Right atrium auricular region (tissue), 2 donors: ENCODE data around the gene ZNF527. TPM values are rescaled to one million over a fixed set of nuclear protein-coding genes. Genes with fewer than 3 reads are reported as not detected.
"Not testable (repeated sequence)": the region's sequence is repeated elsewhere in the genome, so short reads cannot be mapped to it uniquely, and the experiment has no call there.

Source experiments
- DNase-seq: peaks from one replicate; pipeline ENCODE4 v3.0.0-alpha.2; 2019; ENCODE audit warnings: low spot score
- H3K27ac ChIP-seq, 2 donors: fragments of 200-600 bp; sonication (generic); 1 replicate in 1 of 2; 2 replicates in 1 of 2; pipeline ENCODE4 v1.5.1; 2016 to 2019
- H3K27me3 ChIP-seq, 2 donors: fragments of 200-600 bp; sonication (generic); one replicate each; pipeline versions ENCODE4 v1.5.1 to v1.6.0; 2017 to 2019
- H3K36me3 ChIP-seq: fragments of 200-600 bp; sonication (generic); one replicate; pipeline ENCODE4 v1.5.1; 2016
- H3K4me1 ChIP-seq, 2 donors: fragments of 200-600 bp; sonication (generic); one replicate each; pipeline versions ENCODE4 v1.5.1 to v1.6.0; 2017 to 2019
- H3K4me3 ChIP-seq, 2 donors: fragments of 200-600 bp; sonication (generic); 1 replicate in 1 of 2; 2 replicates in 1 of 2; pipeline ENCODE4 v1.5.1; 2017 to 2019; ENCODE audit warnings: mild to moderate bottlenecking in 1 of 2, moderate library complexity in 1 of 2
- H3K9me3 ChIP-seq, 2 donors: fragments of 200-600 bp; sonication (generic); one replicate each; pipeline ENCODE4 v1.5.1; 2019
- CTCF ChIP-seq, 2 donors: fragments of 200-600 bp; sonication (generic); IDR thresholded peaks; one replicate each; pipeline ENCODE4 v1.5.1; 2019; ENCODE audit warnings: antibody characterized with exemption in 2 of 2
- total RNA-seq, 2 donors: library from RNA; depleted of rRNA; stranded (reverse); fragments of >200 nt; gene quantifications; one replicate each; pipeline ENCODE4 v1.1.0, GENCODE V29; 2016

Gene ZNF527
- total RNA-seq, 2 donors from 2014 or later, result 6.9 to 7.3 TPM

- DNase-seq, result no peak
- no peaks in the 10 kb centered on the region for H3K4me1 ChIP-seq
- H3K27ac ChIP-seq, result no peak overlapping the region
- no peak overlapping the region for H3K4me3 ChIP-seq
- no peaks in the 10 kb centered on the region for H3K27me3 ChIP-seq
- TF ChIP-seq CTCF (IDR thresholded peaks at IDR 0.05), result no peak
- H3K9me3 ChIP-seq, result peaks cover 0 to 11% of the 10 kb centered on the region in 2 donors
- H3K36me3 ChIP-seq, result peaks cover 50% of the 10 kb centered on the region
Observed at GRCh38 chr19:37362733-37363132, 8.2 kb upstream of the ZNF527 start.

GRCh38 chr19:37370386-37370879 is 466 bp upstream of the ZNF527 start:
- DNase-seq, result peak; percentile 57

GRCh38 chr19:37389234-37389633 is 18.3 kb downstream of the ZNF527 start:
- TF ChIP-seq CTCF (IDR thresholded peaks at IDR 0.05), result no peak
- H3K36me3 ChIP-seq, result peaks cover 60% of the 10 kb centered on the region

More at GRCh38 chr19:37370386-37370879, 466 bp upstream of the ZNF527 start:
- peaks cover 0 to 11% of the 10 kb centered on the region in 2 donors for H3K4me1 ChIP-seq
- H3K4me3 ChIP-seq, result peak overlapping the region; percentile 63 to 70
- not testable (repeated sequence) for H3K9me3 ChIP-seq, H3K27me3 ChIP-seq
- H3K27ac ChIP-seq, result peak overlapping the region; percentile 90 to 92
- peaks cover 12% of the 10 kb centered on the region for H3K36me3 ChIP-seq

GRCh38 chr19:37391399-37391798 is 20.5 kb downstream of the ZNF527 start:
- DNase-seq, H3K27me3 ChIP-seq, H3K4me1 ChIP-seq, H3K4me3 ChIP-seq, H3K27ac ChIP-seq: not testable (repeated sequence)
- H3K36me3 ChIP-seq, result peaks cover 38% of the 10 kb centered on the region
- peaks cover 42 to 99% of the 10 kb centered on the region in 2 donors for H3K9me3 ChIP-seq

More at GRCh38 chr19:37389234-37389633, 18.3 kb downstream of the ZNF527 start:
- DNase-seq, result no peak
- Histone ChIP-seq H3K27me3 (no peaks in the 10 kb centered on the region), H3K27ac (no peak overlapping the region), H3K4me3 (no peak overlapping the region), H3K9me3 (peaks cover 42 to 99% of the 10 kb centered on the region in 2 donors), H3K4me1 (no peaks in the 10 kb centered on the region)

GRCh38 chr19:37401078-37401477 is 30.2 kb downstream of the ZNF527 start:
- no peak for TF ChIP-seq CTCF (IDR thresholded peaks at IDR 0.05)
- DNase-seq, result no peak
- Histone ChIP-seq H3K9me3 (peaks cover 20 to 99% of the 10 kb centered on the region in 2 donors), H3K4me1 (no peaks in the 10 kb centered on the region), H3K27ac (no peak overlapping the region), H3K4me3 (no peak overlapping the region), H3K27me3 (no peaks in the 10 kb centered on the region), H3K36me3 (no peaks in the 10 kb centered on the region)

GRCh38 chr19:37403403-37403802 is 32.5 kb downstream of the ZNF527 start:
- Histone ChIP-seq H3K36me3 (no peaks in the 10 kb centered on the region), H3K27ac (no peak overlapping the region), H3K4me3 (no peak overlapping the region), H3K9me3 (peaks cover 17 to 97% of the 10 kb centered on the region in 2 donors), H3K27me3 (no peaks in the 10 kb centered on the region), H3K4me1 (no peaks in the 10 kb centered on the region)
- DNase-seq, result no peak
- no peak for TF ChIP-seq CTCF (IDR thresholded peaks at IDR 0.05)

GRCh38 chr19:37406140-37406846 is 35.4 kb downstream of the ZNF527 start:
- H3K27ac ChIP-seq, H3K27me3 ChIP-seq, H3K36me3 ChIP-seq, H3K4me1 ChIP-seq, H3K4me3 ChIP-seq, DNase-seq: not testable (repeated sequence)
- peaks cover 33 to 97% of the 10 kb centered on the region in 2 donors for H3K9me3 ChIP-seq
